ENCODE results near the gene MYL4.
"Not testable (repeated sequence)": the region's sequence is repeated elsewhere in the genome, so short reads cannot be mapped to it uniquely, and the experiment has no call there.

MYL4 gene

GRCh38 chr17:47208744-47209488 is at the start of gene MYL4:
Gene MYL4, plus strand, starts transcription at chr17:47209348. Its CDS starts 75 bp downstream, at chr17:47209423.
- TF ChIP-seq CTCF (conservative IDR thresholded peaks at IDR 0.05; ENCODE audit: low read length) = no peak
- no peak within 1 kb of the TSS for H3K4me3 ChIP-seq (ENCODE audit: low read length)
- peak; percentile 4 for DNase-seq (ENCODE audit: low read depth)

- no peak for DNase-seq (ENCODE audit: low read depth)
- H3K4me3 ChIP-seq (ENCODE audit: low read length) = no peak overlapping the region
- TF ChIP-seq CTCF (conservative IDR thresholded peaks at IDR 0.05; ENCODE audit: low read length) = no peak
These were observed 47.0 kb upstream of the MYL4 start for GRCh38 chr17:47162013-47162622.

GRCh38 chr17:47164263-47164662 is 44.9 kb upstream of the MYL4 start:
- DNase-seq (ENCODE audit: low read depth) = no peak
- no peak for TF ChIP-seq CTCF (conservative IDR thresholded peaks at IDR 0.05; ENCODE audit: low read length)
- no peak overlapping the region for H3K4me3 ChIP-seq (ENCODE audit: low read length)

GRCh38 chr17:47165137-47165536 is 44.0 kb upstream of the MYL4 start:
- no peak for DNase-seq (ENCODE audit: low read depth)
- TF ChIP-seq CTCF (conservative IDR thresholded peaks at IDR 0.05; ENCODE audit: low read length) = no peak
- no peak overlapping the region for H3K4me3 ChIP-seq (ENCODE audit: low read length)

GRCh38 chr17:47166854-47167253 is 42.3 kb upstream of the MYL4 start:
- not testable (repeated sequence) for H3K4me3 ChIP-seq (ENCODE audit: low read length); DNase-seq (ENCODE audit: low read depth)

- not testable (repeated sequence) for DNase-seq (ENCODE audit: low read depth); H3K4me3 ChIP-seq (ENCODE audit: low read length)
These were observed 40.3 kb upstream of the MYL4 start for GRCh38 chr17:47168896-47169295.

GRCh38 chr17:47170710-47171109 is 38.4 kb upstream of the MYL4 start:
- H3K4me3 ChIP-seq (ENCODE audit: low read length) = no peak overlapping the region
- no peak for DNase-seq (ENCODE audit: low read depth)
- TF ChIP-seq CTCF (conservative IDR thresholded peaks at IDR 0.05; ENCODE audit: low read length) = no peak
